Natural killer cell (primary cell): ENCODE measurements around the gene ANKRD13D. TPM values are rescaled to one million over a fixed set of nuclear protein-coding genes. Genes with fewer than 3 reads are reported as not detected.

Experiments
- ATAC-seq, 3 donors: fragments of 150-1000 bp in 2 of 3; fragments of 200-7000 bp in 1 of 3; cut with Tn5 transposase; 1 replicate in 1 of 3; 2 replicates in 2 of 3; pipeline ENCODE4 v1.10.0; 2021; ENCODE audit warnings: mild to moderate bottlenecking in 2 of 3, moderate library complexity in 2 of 3
- DNase-seq, 2 donors: peaks; one replicate each; pipeline versions ENCODE4 v3.0.0 to v3.0.0-alpha.2; 2013 to 2021; ENCODE audit warnings: mixed read lengths in 1 of 2
- H3K27ac ChIP-seq: one replicate; pipeline ENCODE4 v1.5.1; 2013; ENCODE audit warnings: mild to moderate bottlenecking, low read length
- H3K27me3 ChIP-seq: one replicate; pipeline ENCODE4 v1.6.1; 2013; ENCODE audit warnings: low read length; ENCODE audit not compliant: control insufficient read depth, insufficient read depth
- H3K36me3 ChIP-seq: one replicate; pipeline ENCODE4 v1.6.1; 2013; ENCODE audit warnings: low read length; ENCODE audit not compliant: control insufficient read depth, insufficient read depth
- H3K4me1 ChIP-seq: one replicate; pipeline ENCODE4 v1.6.1; 2013; ENCODE audit warnings: low read length; ENCODE audit not compliant: control insufficient read depth, insufficient read depth
- H3K4me3 ChIP-seq: one replicate; pipeline ENCODE4 v1.5.1; 2013; ENCODE audit warnings: low read length
- H3K9me3 ChIP-seq: one replicate; pipeline ENCODE4 v1.6.1; 2013; ENCODE audit warnings: low read length; ENCODE audit not compliant: control insufficient read depth, insufficient read depth
- H3K27ac Mint-ChIP-seq, 2 donors: one replicate each; pipeline ENCODE4 v1.8.0; 2022; ENCODE audit warnings: mild to moderate bottlenecking in 2 of 2, mixed read lengths in 2 of 2, moderate library complexity in 1 of 2
- H3K27me3 Mint-ChIP-seq, 2 donors: one replicate each; pipeline ENCODE4 v1.8.0; 2022; ENCODE audit warnings: low read depth in 2 of 2, mixed read lengths in 2 of 2
- H3K36me3 Mint-ChIP-seq: one replicate; pipeline ENCODE4 v1.8.0; 2022; ENCODE audit warnings: mixed read lengths
- H3K4me1 Mint-ChIP-seq, 2 donors: one replicate each; pipeline ENCODE4 v1.8.0; 2022; ENCODE audit warnings: mixed read lengths in 2 of 2
- H3K4me3 Mint-ChIP-seq: one replicate; pipeline ENCODE4 v1.8.0; 2022; ENCODE audit warnings: mild to moderate bottlenecking, moderate library complexity, mixed read lengths
- H3K9me3 Mint-ChIP-seq, 2 donors: one replicate each; pipeline ENCODE4 v1.8.0; 2022; ENCODE audit warnings: mixed read lengths in 2 of 2
- CTCF ChIP-seq: fragments of 200-600 bp; IDR thresholded peaks from one replicate; pipeline ENCODE4 v1.8.0; 2022; ENCODE audit warnings: antibody characterized with exemption
- WGBS: methylation state at CpG from one replicate; pipeline ENCODE4 v1.1.7; 2013; ENCODE audit warnings: missing lambda C conversion rate; ENCODE audit not compliant: insufficient coverage; 5-methylcytosine and 5-hydroxymethylcytosine counted together
- intact Hi-C: fragments of 100-400 bp; cut with micrococcal nuclease; formaldehyde crosslinking; loops from one replicate; pipeline ENCODE4 v1.14.2; 2022
- total RNA-seq, 4 donors: library from RNA; stranded (reverse); fragments of 120-200 nt in 1 of 4; gene quantifications; one replicate each; pipeline versions ENCODE4 v1.2.3 to v1.2.4, GENCODE V29; 2013 to 2022

ANKRD13D gene
- total RNA-seq, 3 donors from 2014 or later (not counting 1 experiment from before 2014, with no cell fraction given), result 212 to 316 (median 231) TPM

- ATAC-seq (peak in 1 of 3 donors; percentile 13), DNase-seq (peak; percentile 67 to 93)
- Histone ChIP-seq H3K36me3 (no peaks in the 10 kb centered on the region), H3K9me3 (no peaks in the 10 kb centered on the region), H3K4me1 (peaks cover 58% of the 10 kb centered on the region), H3K4me3 (no peak overlapping the region), H3K27me3 (no peaks in the 10 kb centered on the region), H3K27ac (peak overlapping the region; percentile 51)
- intact Hi-C loops, result loop anchor here (1.0 kb wide), 1 partner anchor 31 kb away; no protein-coding TSS in a partner anchor
- Mint-ChIP-seq H3K4me3 (peak overlapping the region; percentile 72), H3K36me3 (no peaks in the 10 kb centered on the region), H3K4me1 (peaks cover 16 to 37% of the 10 kb centered on the region in 2 donors), H3K27ac (peak overlapping the region; percentile 64 to 99), H3K27me3 (no peaks in the 10 kb centered on the region), H3K9me3 (no peaks in the 10 kb centered on the region)
- 56% methylated on average over 11 of the region's 11 CpGs for WGBS
- peak; percentile 92 for TF ChIP-seq CTCF
These were observed 62.3 kb downstream of the ANKRD13D start for GRCh38 chr11:67351275-67352005.

Other genes with a start within 250 kb of the ANKRD13D start
- not detected for gene RHOD, start 232.5 kb upstream of the ANKRD13D start, total RNA-seq
- 100 to 1,000 TPM; 268 to 312 (median 283) TPM for gene KDM2A, start 170.0 kb upstream of the ANKRD13D start, total RNA-seq
- gene GRK2, start 22.8 kb upstream of the ANKRD13D start, total RNA-seq, result 100 to 1,000 TPM; 390 to 482 (median 441) TPM
- gene SSH3, start 14.2 kb downstream of the ANKRD13D start, total RNA-seq, result 10 to 100 TPM; 34.3 to 42.7 (median 38.1) TPM
- gene POLD4, start 64.2 kb downstream of the ANKRD13D start, total RNA-seq, result 10 to 100 TPM; 45.8 to 63.7 (median 60.5) TPM
- 10 to 100 TPM in 2 of 3 donors, 1 to 10 TPM in 1; 9.8 to 13.4 (median 10.3) TPM for gene CLCF1, start 84.3 kb downstream of the ANKRD13D start, total RNA-seq
- gene RAD9A, start 102.7 kb downstream of the ANKRD13D start, total RNA-seq, result 10 to 100 TPM; 30.2 to 47.1 (median 37.3) TPM
- 100 to 1,000 TPM; 222 to 245 (median 233) TPM for gene PPP1CA, start 112.6 kb downstream of the ANKRD13D start, total RNA-seq
- 100 to 1,000 TPM; 314 to 359 (median 342) TPM for gene TBC1D10C, start 114.8 kb downstream of the ANKRD13D start, total RNA-seq
- 10 to 100 TPM; 25.0 to 29.0 (median 25.0) TPM for gene CARNS1, start 126.4 kb downstream of the ANKRD13D start, total RNA-seq
- gene RPS6KB2, start 139.2 kb downstream of the ANKRD13D start, total RNA-seq, result 10 to 100 TPM; 81.0 to 89.6 (median 84.6) TPM
- gene PTPRCAP, start 148.4 kb downstream of the ANKRD13D start, total RNA-seq, result 100 to 1,000 TPM; 240 to 301 (median 269) TPM
- 10 to 100 TPM in 2 of 3 donors, 1 to 10 TPM in 1; 9.7 to 16.2 (median 15.0) TPM for gene CORO1B, start 154.2 kb downstream of the ANKRD13D start, total RNA-seq
- under 1 TPM in 1 of 3 donors, not detected in 2; 0.25 TPM for gene GPR152, start 163.4 kb downstream of the ANKRD13D start, total RNA-seq
- 10 to 100 TPM; 12.9 to 22.8 (median 21.3) TPM for gene CABP4, start 166.1 kb downstream of the ANKRD13D start, total RNA-seq
- gene TMEM134, start 179.9 kb downstream of the ANKRD13D start, total RNA-seq, result 10 to 100 TPM; 57.8 to 65.7 (median 61.2) TPM
- gene AIP, start 193.7 kb downstream of the ANKRD13D start, total RNA-seq, result 100 to 1,000 TPM in 1 of 3 donors, 10 to 100 TPM in 2; 93.3 to 113 (median 98.1) TPM
- gene PITPNM1, start 216.1 kb downstream of the ANKRD13D start, total RNA-seq, result 100 to 1,000 TPM in 2 of 3 donors, 10 to 100 TPM in 1; 99.9 to 135 (median 123) TPM
- 10 to 100 TPM; 57.9 to 67.7 (median 65.5) TPM for gene CDK2AP2, start 218.9 kb downstream of the ANKRD13D start, total RNA-seq
- gene CABP2, start 234.1 kb downstream of the ANKRD13D start, total RNA-seq, result not detected